ENCODE data around the gene HNRNPA0.

DNA sequence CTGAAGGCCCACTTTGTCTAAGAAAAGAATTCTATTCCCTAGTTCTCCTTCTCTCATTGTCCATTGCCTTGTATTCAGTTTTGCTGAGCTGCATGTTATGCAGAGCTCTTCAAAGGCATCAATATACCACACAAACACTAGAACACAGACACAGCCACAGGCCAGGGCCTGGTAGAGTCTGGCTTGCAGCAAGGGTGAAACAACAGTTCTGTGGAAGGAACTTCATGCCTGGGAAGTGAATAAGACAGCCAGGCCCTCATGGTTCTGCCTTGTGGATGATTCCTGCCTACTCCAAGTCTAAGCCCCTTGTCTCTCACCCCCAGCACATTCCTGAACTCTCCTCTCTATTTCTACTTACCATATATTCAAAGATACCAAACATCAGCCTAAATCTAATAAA, 49.1 kb downstream of the HNRNPA0 start:
- TF ChIP-seq, protein P1, sequence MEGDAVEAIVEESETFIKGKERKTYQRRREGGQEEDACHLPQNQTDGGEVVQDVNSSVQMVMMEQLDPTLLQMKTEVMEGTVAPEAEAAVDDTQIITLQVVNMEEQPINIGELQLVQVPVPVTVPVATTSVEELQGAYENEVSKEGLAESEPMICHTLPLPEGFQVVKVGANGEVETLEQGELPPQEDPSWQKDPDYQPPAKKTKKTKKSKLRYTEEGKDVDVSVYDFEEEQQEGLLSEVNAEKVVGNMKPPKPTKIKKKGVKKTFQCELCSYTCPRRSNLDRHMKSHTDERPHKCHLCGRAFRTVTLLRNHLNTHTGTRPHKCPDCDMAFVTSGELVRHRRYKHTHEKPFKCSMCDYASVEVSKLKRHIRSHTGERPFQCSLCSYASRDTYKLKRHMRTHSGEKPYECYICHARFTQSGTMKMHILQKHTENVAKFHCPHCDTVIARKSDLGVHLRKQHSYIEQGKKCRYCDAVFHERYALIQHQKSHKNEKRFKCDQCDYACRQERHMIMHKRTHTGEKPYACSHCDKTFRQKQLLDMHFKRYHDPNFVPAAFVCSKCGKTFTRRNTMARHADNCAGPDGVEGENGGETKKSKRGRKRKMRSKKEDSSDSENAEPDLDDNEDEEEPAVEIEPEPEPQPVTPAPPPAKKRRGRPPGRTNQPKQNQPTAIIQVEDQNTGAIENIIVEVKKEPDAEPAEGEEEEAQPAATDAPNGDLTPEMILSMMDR (IDR thresholded peaks at IDR 0.05), result no peak
- TF ChIP-seq ZFX (IDR thresholded peaks at IDR 0.05; ENCODE audit: borderline replicate concordance), result no peak

Measured in 22Rv1 (cell line).